ENCODE data around the gene PSME4.

The PSME4 gene

DNA sequence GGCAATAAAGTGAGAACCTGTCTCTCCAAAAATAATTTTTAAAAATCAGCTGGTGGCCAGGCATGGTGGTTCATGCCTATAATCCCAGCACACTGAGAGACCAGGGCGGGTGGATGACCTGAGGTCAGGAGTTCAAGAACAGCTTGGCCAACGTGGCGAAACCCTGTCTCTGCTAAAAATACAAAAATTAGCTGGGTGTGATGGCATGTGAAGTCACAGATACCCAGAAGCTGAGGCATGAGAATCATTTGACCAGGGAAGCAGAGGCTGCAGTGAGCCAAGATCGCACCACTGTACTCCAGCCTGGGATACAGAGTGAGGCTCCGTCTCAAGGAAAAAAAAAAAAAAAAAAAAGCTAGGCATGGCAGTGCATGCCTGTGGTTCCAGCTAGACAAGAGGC is 103.6 kb downstream of the PSME4 start:
- peaks cover 3% of the 10 kb centered on the region; the same call in 1 of the 2 replicates for H3K36me3 ChIP-seq (ENCODE audit: control insufficient read depth, insufficient read depth, low read length)
- H3K27me3 ChIP-seq (replicated peaks; ENCODE audit: control insufficient read depth, insufficient read depth, low read length) = no peaks in the 10 kb centered on the region
- TF ChIP-seq, protein P1, sequence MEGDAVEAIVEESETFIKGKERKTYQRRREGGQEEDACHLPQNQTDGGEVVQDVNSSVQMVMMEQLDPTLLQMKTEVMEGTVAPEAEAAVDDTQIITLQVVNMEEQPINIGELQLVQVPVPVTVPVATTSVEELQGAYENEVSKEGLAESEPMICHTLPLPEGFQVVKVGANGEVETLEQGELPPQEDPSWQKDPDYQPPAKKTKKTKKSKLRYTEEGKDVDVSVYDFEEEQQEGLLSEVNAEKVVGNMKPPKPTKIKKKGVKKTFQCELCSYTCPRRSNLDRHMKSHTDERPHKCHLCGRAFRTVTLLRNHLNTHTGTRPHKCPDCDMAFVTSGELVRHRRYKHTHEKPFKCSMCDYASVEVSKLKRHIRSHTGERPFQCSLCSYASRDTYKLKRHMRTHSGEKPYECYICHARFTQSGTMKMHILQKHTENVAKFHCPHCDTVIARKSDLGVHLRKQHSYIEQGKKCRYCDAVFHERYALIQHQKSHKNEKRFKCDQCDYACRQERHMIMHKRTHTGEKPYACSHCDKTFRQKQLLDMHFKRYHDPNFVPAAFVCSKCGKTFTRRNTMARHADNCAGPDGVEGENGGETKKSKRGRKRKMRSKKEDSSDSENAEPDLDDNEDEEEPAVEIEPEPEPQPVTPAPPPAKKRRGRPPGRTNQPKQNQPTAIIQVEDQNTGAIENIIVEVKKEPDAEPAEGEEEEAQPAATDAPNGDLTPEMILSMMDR (IDR thresholded peaks at IDR 0.05; ENCODE audit: insufficient read depth, low read length, poor library complexity, severe bottlenecking) = no peak
- no peak overlapping the region for H3K4me3 ChIP-seq (replicated peaks; ENCODE audit: low read depth, low read length)
- no peak for DNase-seq (ENCODE audit: extremely low read depth, insufficient read length)

DNA sequence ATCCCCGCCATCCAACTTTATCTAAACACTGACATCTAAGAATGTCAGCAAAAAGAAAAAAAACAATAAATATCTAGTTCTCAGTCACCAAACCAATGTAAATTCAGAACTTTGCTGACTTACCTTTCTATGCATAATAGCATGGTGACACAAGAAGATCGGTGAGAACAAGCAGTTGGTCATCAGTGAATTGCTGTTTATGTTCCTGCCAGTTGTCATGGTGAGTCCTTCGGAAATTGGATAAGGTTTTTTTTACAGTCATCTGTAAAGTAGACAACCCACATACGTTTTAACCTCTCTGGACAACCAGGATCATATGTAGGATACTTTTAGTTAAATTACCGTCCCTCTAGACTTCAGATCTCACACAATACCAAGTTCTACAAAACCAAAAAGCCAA is 104.8 kb downstream of the PSME4 start:
- TF ChIP-seq, protein P1 (IDR thresholded peaks at IDR 0.05; ENCODE audit: insufficient read depth, low read length, poor library complexity, severe bottlenecking) = no peak
- H3K4me3 ChIP-seq (replicated peaks; ENCODE audit: low read depth, low read length) = no peak overlapping the region
- H3K36me3 ChIP-seq (ENCODE audit: control insufficient read depth, insufficient read depth, low read length) = peaks cover 3% of the 10 kb centered on the region; the same call in 1 of the 2 replicates
- DNase-seq (ENCODE audit: extremely low read depth, insufficient read length) = no peak
- H3K27me3 ChIP-seq (replicated peaks; ENCODE audit: control insufficient read depth, insufficient read depth, low read length) = no peaks in the 10 kb centered on the region

DNA sequence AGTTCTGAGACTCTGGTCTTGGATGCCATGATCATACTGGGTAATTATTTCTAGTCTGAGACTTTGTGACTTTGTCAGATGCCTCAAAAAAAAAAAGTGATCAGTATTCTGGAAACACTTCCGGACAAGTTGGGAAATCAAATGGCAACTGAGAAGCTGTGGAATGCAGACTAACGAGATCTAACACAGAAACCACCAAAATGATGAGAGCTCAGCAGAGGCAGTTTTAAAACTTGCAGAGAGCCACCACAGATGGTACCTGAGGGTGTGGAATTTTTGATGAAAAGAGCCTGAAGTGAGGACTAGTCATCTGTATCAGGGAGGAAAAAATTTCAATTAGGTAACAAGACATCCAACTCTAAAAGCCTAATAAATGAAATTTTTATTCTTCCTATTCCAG is 105.5 kb downstream of the PSME4 start:
- peaks cover 3% of the 10 kb centered on the region; the same call in 1 of the 2 replicates for H3K36me3 ChIP-seq (ENCODE audit: control insufficient read depth, insufficient read depth, low read length)
- H3K27me3 ChIP-seq (replicated peaks; ENCODE audit: control insufficient read depth, insufficient read depth, low read length) = no peaks in the 10 kb centered on the region
- no peak overlapping the region for H3K4me3 ChIP-seq (replicated peaks; ENCODE audit: low read depth, low read length)
- TF ChIP-seq, protein P1 (IDR thresholded peaks at IDR 0.05; ENCODE audit: insufficient read depth, low read length, poor library complexity, severe bottlenecking) = no peak
- no peak for DNase-seq (ENCODE audit: extremely low read depth, insufficient read length)

DNA sequence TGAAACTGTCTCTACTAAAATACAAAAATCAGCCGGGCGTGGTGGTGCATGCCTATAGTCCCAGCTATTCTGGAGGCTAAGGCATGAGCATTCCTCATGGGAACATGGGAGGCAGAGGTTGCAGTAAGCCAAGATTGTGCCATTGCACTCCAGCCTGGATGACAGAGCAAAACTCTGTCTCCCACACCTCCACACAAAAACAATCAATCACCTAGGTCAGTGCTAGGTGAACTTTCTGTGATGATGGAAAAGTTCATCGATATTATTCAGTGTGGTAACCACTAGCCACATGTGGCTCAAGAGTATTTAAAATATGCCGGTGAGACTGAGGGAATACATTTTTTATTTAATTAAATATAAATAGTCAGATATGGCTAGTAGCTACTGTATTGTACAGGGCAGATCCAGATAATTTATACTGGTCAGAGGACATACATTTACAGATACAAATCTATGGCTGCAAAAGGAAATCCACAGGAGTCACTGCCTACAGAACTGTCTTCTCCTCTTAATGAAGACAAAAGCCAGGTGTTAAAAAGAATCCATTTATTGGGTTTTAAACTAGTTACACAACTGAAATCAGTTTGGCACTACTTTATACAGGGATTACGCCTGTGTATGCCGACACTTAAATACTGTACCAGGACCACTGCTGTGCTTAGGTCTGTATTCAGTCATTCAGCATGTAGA is 107.1 kb downstream of the PSME4 start:
- TF ChIP-seq, protein P1 (IDR thresholded peaks at IDR 0.05; ENCODE audit: insufficient read depth, low read length, poor library complexity, severe bottlenecking) = no peak
- no peak overlapping the region for H3K4me3 ChIP-seq (replicated peaks; ENCODE audit: low read depth, low read length)
- H3K36me3 ChIP-seq (ENCODE audit: control insufficient read depth, insufficient read depth, low read length) = peaks cover 3% of the 10 kb centered on the region; the same call in 1 of the 2 replicates
- no peak for DNase-seq (ENCODE audit: extremely low read depth, insufficient read length)
- H3K27me3 ChIP-seq (replicated peaks; ENCODE audit: control insufficient read depth, insufficient read depth, low read length) = no peaks in the 10 kb centered on the region

DNA sequence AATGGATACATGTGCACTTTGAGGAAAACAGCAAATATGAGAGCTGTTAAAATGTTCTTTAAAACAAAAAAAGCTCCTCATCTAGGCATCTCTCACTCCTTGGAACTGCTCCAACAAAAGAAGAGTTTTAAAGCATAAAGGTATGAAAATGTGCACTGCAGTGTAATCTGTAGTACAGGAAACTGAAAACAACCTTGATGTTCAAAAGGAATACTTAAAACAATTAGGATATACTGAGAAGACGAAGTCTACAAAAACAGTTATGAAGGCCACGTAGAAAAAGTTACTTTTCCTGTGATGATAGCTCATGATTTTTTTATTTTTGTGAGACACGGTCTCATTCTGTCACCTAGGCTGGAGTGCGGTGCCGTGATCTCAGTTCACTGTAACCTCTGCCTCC is 109.0 kb downstream of the PSME4 start:
- no peaks in the 10 kb centered on the region for H3K27me3 ChIP-seq (replicated peaks; ENCODE audit: control insufficient read depth, insufficient read depth, low read length)
- H3K36me3 ChIP-seq (ENCODE audit: control insufficient read depth, insufficient read depth, low read length) = peaks cover 3% of the 10 kb centered on the region; the same call in 1 of the 2 replicates
- DNase-seq (ENCODE audit: extremely low read depth, insufficient read length) = no peak
- H3K4me3 ChIP-seq (replicated peaks; ENCODE audit: low read depth, low read length) = no peak overlapping the region
- TF ChIP-seq, protein P1 (IDR thresholded peaks at IDR 0.05; ENCODE audit: insufficient read depth, low read length, poor library complexity, severe bottlenecking) = no peak

All from GM06990 (cell line).